Panc1 (cell line): Measurements from ENCODE around the gene OPHN1. TPM values are rescaled to one million over a fixed set of nuclear protein-coding genes. Genes with fewer than 3 reads are reported as not detected.

ENCODE experiments used
- ATAC-seq: fragments of 200-7000 bp; cut with Tn5 transposase; 2 replicates; pipeline ENCODE4 v1.9.1; 2020; ENCODE audit warnings: mild to moderate bottlenecking, moderate library complexity
- BruUV-seq: library from RNA; stranded (reverse); fragments of 400-500 nt; replicated peaks from 2 replicates; lab custom pipeline; 2021; lab: Mats Ljungman, UMichigan
- CTCF ChIA-PET: fragments of 300-600 bp; sonication (Branson Sonifier 250); formaldehyde crosslinking; loops from one replicate; lab custom pipeline; 2022; ENCODE audit warnings: antibody characterized with exemption; lab: Charles Lee
- POLR2A ChIA-PET: fragments of 300-600 bp; sonication (Branson Sonifier 250); formaldehyde crosslinking; loops from one replicate; lab custom pipeline; 2022; ENCODE audit warnings: antibody characterized with exemption; lab: Charles Lee
- DNase-seq: peaks from one replicate; pipeline ENCODE4 v3.0.0-alpha.2; 2010; ENCODE audit warnings: low read depth, low spot score
- H3K27ac ChIP-seq: 2 replicates; pipeline ENCODE4 v1.5.1; 2011; ENCODE audit warnings: mild to moderate bottlenecking, low read length, inconsistent platforms
- H3K27me3 ChIP-seq: fragments of 200-500 bp; sonication (Bioruptor generic); 2 replicates; pipeline ENCODE4 v1.6.0; 2014; ENCODE audit warnings: low read length, inconsistent platforms; ENCODE audit not compliant: control insufficient read depth, insufficient read depth
- H3K36me3 ChIP-seq: fragments of 200-500 bp; sonication (Bioruptor generic); 2 replicates; pipeline ENCODE4 v1.5.1; 2014; ENCODE audit warnings: inconsistent platforms, mild to moderate bottlenecking, low read length, moderate library complexity; ENCODE audit not compliant: control insufficient read depth, insufficient read depth
- H3K4me1 ChIP-seq: 2 replicates; pipeline ENCODE4 v1.5.1; 2011; ENCODE audit warnings: inconsistent platforms, mild to moderate bottlenecking, low read length, moderate library complexity; ENCODE audit not compliant: control insufficient read depth, insufficient read depth
- H3K4me3 ChIP-seq, 2 experiments: 2 replicates each; pipeline ENCODE4 v1.5.1; 2011 to 2012; ENCODE audit warnings: low read depth in 2 of 2, low read length in 2 of 2, mild to moderate bottlenecking in 2 of 2, inconsistent platforms in 1 of 2, moderate library complexity in 1 of 2
- H3K9me3 ChIP-seq: fragments of 200-500 bp; sonication (Bioruptor generic); 2 replicates; pipeline ENCODE4 v1.5.1; 2014; ENCODE audit warnings: low read depth, mild to moderate bottlenecking, inconsistent platforms, low read length, moderate library complexity; ENCODE audit not compliant: control insufficient read depth, insufficient read depth
- CTCF ChIP-seq: fragments of 450-650 bp; IDR thresholded peaks from 2 replicates; pipeline ENCODE4 v1.5.1; 2017; ENCODE audit warnings: mild to moderate bottlenecking
- POLR2AphosphoS5 ChIP-seq: IDR thresholded peaks from 2 replicates; pipeline ENCODE4 v1.6.1; 2012; ENCODE audit warnings: mild to moderate bottlenecking, low read depth, low read length, moderate library complexity
- REST ChIP-seq, 2 experiments: IDR thresholded peaks; 2 replicates each; pipeline ENCODE4 v1.6.1; 2011 to 2012; ENCODE audit warnings: low read depth in 2 of 2, control low read depth in 1 of 2, low read length in 1 of 2, mild to moderate bottlenecking in 1 of 2, moderate library complexity in 1 of 2; ENCODE audit not compliant: insufficient read depth in 1 of 2
- SIN3A ChIP-seq: IDR thresholded peaks from 2 replicates; pipeline ENCODE4 v1.6.1; 2012; ENCODE audit warnings: low read depth, mild to moderate bottlenecking, low read length, moderate library complexity, borderline replicate concordance; ENCODE audit not compliant: insufficient read depth
- TCF7L2 ChIP-seq: IDR thresholded peaks from 2 replicates; pipeline ENCODE4 v1.6.1; 2011; ENCODE audit warnings: mild to moderate bottlenecking, low read depth, low read length, inconsistent platforms
- in situ Hi-C: cut with HindIII; loops from 2 replicates; pipeline ENCODE4 v1.10.0; 2016; ENCODE audit warnings: low sequenced_read_pairs, low pct_unique_long_range_greater_than_20kb
- intact Hi-C: fragments of 100-400 bp; cut with micrococcal nuclease; formaldehyde crosslinking; loops from one replicate; pipeline ENCODE4 v1.10.0; 2022; ENCODE audit not compliant: unreplicated experiment
- total RNA-seq: library from RNA; stranded (reverse); gene quantifications from one replicate; pipeline ENCODE4 v1.2.1, GENCODE V29; 2021; ENCODE audit not compliant: unreplicated experiment

Gene OPHN1
- total RNA-seq, 1 experiment from 2014 or later = 8.8 TPM

- ATAC-seq (no peak), DNase-seq (no peak)
- Histone ChIP-seq H3K36me3 (no peaks in the 10 kb centered on the region), H3K9me3 (no peaks in the 10 kb centered on the region), H3K27me3 (no peaks in the 10 kb centered on the region), H3K4me1 (peaks cover 5% of the 10 kb centered on the region), H3K27ac (no peak overlapping the region), H3K4me3 (no peak overlapping the region)
- TF ChIP-seq REST (IDR thresholded peaks at IDR 0.05; ENCODE audit: insufficient read depth in 1 of 2, low read depth in 2 of 2, low read length in 1 of 2) (no peak), TCF7L2 (no peak), CTCF (no peak), SIN3A (no peak), POLR2AphosphoS5 (no peak)
- intact Hi-C loops = no loop called here
- ChIA-PET POLR2A (interaction anchor here (0.7 kb wide), 1 partner anchor 270 kb away, joined by 6 read pairs; no protein-coding TSS in a partner anchor), CTCF (no interaction called here)
- BruUV-seq = no TSS peak
- in situ Hi-C loops = no loop called here
Observed at GRCh38 chrX:68440442-68440841, 7.1 kb upstream of the OPHN1 start.

- BruUV-seq = no TSS peak
- Histone ChIP-seq H3K27ac (no peak overlapping the region), H3K36me3 (no peaks in the 10 kb centered on the region), H3K4me1 (peaks cover 7% of the 10 kb centered on the region), H3K4me3 (no peak overlapping the region), H3K9me3 (no peaks in the 10 kb centered on the region), H3K27me3 (no peaks in the 10 kb centered on the region)
- ATAC-seq (no peak), DNase-seq (no peak)
- intact Hi-C loops (no loop called here), in situ Hi-C loops (no loop called here)
- TF ChIP-seq POLR2AphosphoS5 (no peak), TCF7L2 (no peak), CTCF (no peak), SIN3A (no peak)
- ChIA-PET POLR2A (no interaction called here), CTCF (no interaction called here)
Observed at GRCh38 chrX:68439341-68439740, 6.0 kb upstream of the OPHN1 start.
